Neural crest cell (in vitro differentiated cells): Measurements from ENCODE around the gene NOS1AP. TPM values are rescaled to one million over a fixed set of nuclear protein-coding genes. Genes with fewer than 3 reads are reported as not detected.

ENCODE experiments used
- DNase-seq: peaks from one replicate; pipeline ENCODE4 v3.0.0; 2021; ENCODE audit warnings: low read depth, mixed read lengths, low spot score
- H3K27ac Mint-ChIP-seq: one replicate; pipeline ENCODE4 v1.8.0; 2021; ENCODE audit warnings: mild to moderate bottlenecking, mixed read lengths; ENCODE audit not compliant: unreplicated experiment
- H3K27me3 Mint-ChIP-seq: 2 replicates; pipeline ENCODE4 v1.8.0; 2021; ENCODE audit warnings: low read depth, mild to moderate bottlenecking, mixed read lengths
- H3K36me3 Mint-ChIP-seq: 2 replicates; pipeline ENCODE4 v1.8.0; 2021; ENCODE audit warnings: low read depth, mild to moderate bottlenecking, mixed read lengths
- H3K4me1 Mint-ChIP-seq: 2 replicates; pipeline ENCODE4 v1.8.0; 2021; ENCODE audit warnings: mixed read lengths
- H3K4me3 Mint-ChIP-seq: one replicate; pipeline ENCODE4 v1.8.0; 2021; ENCODE audit warnings: mild to moderate bottlenecking, mixed read lengths
- H3K9me3 Mint-ChIP-seq: 2 replicates; pipeline ENCODE4 v1.8.0; 2021; ENCODE audit warnings: mixed read lengths
- total RNA-seq: library from RNA; stranded (reverse); gene quantifications from 2 replicates; pipeline ENCODE4 v1.2.1, GENCODE V29; 2021
- TF ChIP-seq, protein P1 (sequence below): fragments of 200-600 bp; sonication (generic); conservative IDR thresholded peaks from 2 replicates; pipeline ENCODE4 v1.5.0; 2021; ENCODE audit warnings: antibody characterized with exemption, mild to moderate bottlenecking

NOS1AP gene
- total RNA-seq, 1 donor from 2014 or later, result 7.0 TPM

DNA sequence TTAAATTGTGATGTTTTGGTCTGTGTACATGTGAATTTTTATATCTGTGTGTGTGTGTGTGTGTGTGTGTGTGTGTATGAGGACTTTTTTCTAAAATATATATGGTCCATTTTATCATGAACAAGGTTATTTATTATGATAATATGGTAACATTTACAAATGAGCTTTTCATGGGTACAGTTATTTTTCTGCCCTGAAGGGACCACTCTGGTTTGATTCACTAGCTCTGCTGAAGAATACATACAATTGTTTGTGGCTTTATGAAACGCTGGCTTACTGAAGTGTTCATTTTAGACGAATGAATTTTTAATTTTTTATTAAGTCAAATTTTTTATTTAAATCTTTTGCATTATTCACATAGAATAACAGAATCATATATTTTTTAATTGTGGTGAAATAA, 235.2 kb downstream of the NOS1AP start:
- Mint-ChIP-seq H3K9me3 (peaks cover 4% of the 10 kb centered on the region), H3K36me3 (peaks cover 6% of the 10 kb centered on the region), H3K27ac (no peak overlapping the region), H3K4me3 (no peak overlapping the region), H3K27me3 (no peaks in the 10 kb centered on the region), H3K4me1 (no peaks in the 10 kb centered on the region)
- TF ChIP-seq, protein P1, sequence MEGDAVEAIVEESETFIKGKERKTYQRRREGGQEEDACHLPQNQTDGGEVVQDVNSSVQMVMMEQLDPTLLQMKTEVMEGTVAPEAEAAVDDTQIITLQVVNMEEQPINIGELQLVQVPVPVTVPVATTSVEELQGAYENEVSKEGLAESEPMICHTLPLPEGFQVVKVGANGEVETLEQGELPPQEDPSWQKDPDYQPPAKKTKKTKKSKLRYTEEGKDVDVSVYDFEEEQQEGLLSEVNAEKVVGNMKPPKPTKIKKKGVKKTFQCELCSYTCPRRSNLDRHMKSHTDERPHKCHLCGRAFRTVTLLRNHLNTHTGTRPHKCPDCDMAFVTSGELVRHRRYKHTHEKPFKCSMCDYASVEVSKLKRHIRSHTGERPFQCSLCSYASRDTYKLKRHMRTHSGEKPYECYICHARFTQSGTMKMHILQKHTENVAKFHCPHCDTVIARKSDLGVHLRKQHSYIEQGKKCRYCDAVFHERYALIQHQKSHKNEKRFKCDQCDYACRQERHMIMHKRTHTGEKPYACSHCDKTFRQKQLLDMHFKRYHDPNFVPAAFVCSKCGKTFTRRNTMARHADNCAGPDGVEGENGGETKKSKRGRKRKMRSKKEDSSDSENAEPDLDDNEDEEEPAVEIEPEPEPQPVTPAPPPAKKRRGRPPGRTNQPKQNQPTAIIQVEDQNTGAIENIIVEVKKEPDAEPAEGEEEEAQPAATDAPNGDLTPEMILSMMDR, result no peak
- DNase-seq, result no peak

DNA sequence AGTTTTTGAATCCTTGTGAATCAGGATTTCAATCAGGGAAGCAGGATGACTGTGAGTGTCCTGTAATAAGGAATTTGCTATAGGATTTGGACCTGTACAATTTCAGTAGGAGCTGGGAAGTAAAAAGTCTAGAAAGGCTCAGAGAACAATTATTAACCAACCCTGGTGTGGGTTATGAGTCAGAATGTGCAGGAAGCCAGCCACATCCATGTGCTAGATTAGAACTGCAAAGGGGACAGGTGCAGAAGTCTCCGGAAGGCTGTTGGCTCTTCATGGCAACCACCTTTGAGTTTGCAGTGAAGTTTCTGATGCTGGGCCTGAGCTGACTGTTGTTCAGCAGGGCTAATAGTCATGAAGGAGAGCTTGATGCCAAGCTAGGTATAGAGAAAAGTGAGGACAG, 236.5 kb downstream of the NOS1AP start:
- TF ChIP-seq, protein P1, result no peak
- Mint-ChIP-seq H3K4me3 (no peak overlapping the region), H3K27me3 (no peaks in the 10 kb centered on the region), H3K9me3 (peaks cover 4% of the 10 kb centered on the region), H3K4me1 (peaks cover 9% of the 10 kb centered on the region), H3K36me3 (peaks cover 6% of the 10 kb centered on the region), H3K27ac (no peak overlapping the region)
- DNase-seq, result no peak

DNA sequence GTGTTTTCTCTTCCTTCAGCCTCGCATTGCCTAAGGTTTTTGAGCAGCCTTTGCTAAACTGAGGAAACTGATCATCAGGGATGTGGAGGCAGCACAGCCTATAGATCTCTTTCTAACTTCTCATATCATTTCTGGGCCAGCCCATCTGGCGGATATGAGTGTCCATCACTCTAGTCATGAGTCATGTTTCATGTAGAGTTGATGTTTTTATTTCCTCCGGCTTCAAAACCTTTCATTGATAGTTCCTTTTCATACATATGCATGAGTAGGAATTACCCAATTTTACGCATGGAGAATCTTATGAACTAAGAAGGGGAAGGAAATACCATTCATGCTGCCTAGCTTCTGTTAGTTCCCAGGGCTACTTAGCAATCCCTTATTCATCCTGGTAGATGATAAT, 240.8 kb downstream of the NOS1AP start:
- Mint-ChIP-seq H3K27me3 (no peaks in the 10 kb centered on the region), H3K9me3 (peaks cover 4% of the 10 kb centered on the region), H3K4me3 (no peak overlapping the region), H3K4me1 (peaks cover 12% of the 10 kb centered on the region), H3K36me3 (peaks cover 6% of the 10 kb centered on the region), H3K27ac (no peak overlapping the region)
- TF ChIP-seq, protein P1, result no peak
- DNase-seq, result no peak

DNA sequence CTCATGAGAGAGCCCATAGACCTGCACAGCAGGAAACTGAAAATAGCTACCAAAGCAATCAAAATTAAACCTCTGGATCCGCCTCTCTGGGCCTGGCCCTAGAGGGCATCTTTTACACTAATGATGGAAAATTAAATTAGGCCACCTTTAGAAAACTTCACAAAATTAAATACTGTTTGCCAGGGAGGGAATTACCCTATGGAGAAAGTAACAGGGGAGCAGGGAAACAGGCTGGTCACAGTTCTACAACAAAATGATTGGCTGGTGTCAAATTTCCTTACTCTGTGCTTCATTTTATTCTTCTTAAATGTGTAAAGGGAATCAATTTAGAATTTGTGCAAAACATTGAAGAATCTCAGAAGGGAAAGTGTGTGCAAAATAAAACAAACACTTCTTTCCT, 244.7 kb downstream of the NOS1AP start:
- no peaks in the 10 kb centered on the region for H3K36me3 Mint-ChIP-seq
- no peaks in the 10 kb centered on the region for H3K27me3 Mint-ChIP-seq
- peaks cover 12% of the 10 kb centered on the region for H3K4me1 Mint-ChIP-seq
- H3K27ac Mint-ChIP-seq, result no peak overlapping the region
- TF ChIP-seq, protein P1, result no peak
- H3K9me3 Mint-ChIP-seq, result no peaks in the 10 kb centered on the region
- no peak overlapping the region for H3K4me3 Mint-ChIP-seq
- DNase-seq, result no peak

DNA sequence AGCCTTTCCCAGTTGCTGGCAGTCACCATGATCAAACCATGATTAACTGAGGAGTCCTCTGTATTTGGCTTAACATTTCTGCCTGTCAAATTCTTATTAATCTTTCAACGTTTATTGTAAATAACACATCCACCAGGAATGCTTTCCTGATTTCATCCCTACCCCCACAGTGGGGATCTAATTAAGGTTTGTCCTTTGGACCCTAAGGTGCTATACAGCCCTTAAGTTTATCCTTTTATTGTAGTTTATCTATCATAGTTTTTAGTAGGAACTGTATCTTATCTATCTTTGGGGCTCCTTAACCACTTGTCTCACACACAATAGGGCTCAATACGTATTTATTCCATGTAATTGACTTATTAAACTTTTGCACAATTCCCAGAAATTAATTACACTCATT, 246.2 kb downstream of the NOS1AP start:
- Mint-ChIP-seq H3K9me3 (no peaks in the 10 kb centered on the region), H3K4me3 (no peak overlapping the region), H3K27ac (no peak overlapping the region), H3K27me3 (no peaks in the 10 kb centered on the region), H3K4me1 (peaks cover 13% of the 10 kb centered on the region), H3K36me3 (no peaks in the 10 kb centered on the region)
- TF ChIP-seq, protein P1, result no peak
- DNase-seq, result no peak

DNA sequence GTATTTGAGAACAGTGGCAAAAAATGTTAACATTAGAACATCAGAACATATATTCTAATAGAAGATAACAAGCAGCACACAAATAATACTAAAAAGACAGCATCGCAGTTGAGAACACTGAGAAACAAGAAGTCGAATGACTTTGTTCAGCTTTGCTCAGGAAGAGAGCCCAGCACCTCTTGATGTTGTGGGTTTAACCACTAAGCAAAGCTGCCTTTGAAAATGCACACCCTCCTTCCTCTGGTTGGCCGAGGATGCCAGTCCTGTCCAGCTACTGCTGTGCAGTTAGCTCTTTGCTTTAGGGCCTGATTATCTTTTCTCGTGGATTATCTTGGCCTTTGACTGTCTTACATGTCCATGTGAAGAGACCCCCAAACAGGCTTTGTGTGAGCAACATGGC, 246.7 kb downstream of the NOS1AP start:
- no peaks in the 10 kb centered on the region for H3K27me3 Mint-ChIP-seq
- H3K4me3 Mint-ChIP-seq, result no peak overlapping the region
- H3K27ac Mint-ChIP-seq, result no peak overlapping the region
- H3K36me3 Mint-ChIP-seq, result no peaks in the 10 kb centered on the region
- no peaks in the 10 kb centered on the region for H3K9me3 Mint-ChIP-seq
- TF ChIP-seq, protein P1, result no peak
- H3K4me1 Mint-ChIP-seq, result peaks cover 8% of the 10 kb centered on the region
- no peak for DNase-seq
